Measurements from ENCODE around the gene DCTPP1.

The DCTPP1 gene

GRCh38 chr16:30445408-30446202 is 15.8 kb upstream of the DCTPP1 start, which contains the start of gene SEPHS2:
Gene SEPHS2 (minus strand): TSS chr16:30445874. CDS start chr16:30445727, 147 bp downstream.
- TF ChIP-seq, protein P1, sequence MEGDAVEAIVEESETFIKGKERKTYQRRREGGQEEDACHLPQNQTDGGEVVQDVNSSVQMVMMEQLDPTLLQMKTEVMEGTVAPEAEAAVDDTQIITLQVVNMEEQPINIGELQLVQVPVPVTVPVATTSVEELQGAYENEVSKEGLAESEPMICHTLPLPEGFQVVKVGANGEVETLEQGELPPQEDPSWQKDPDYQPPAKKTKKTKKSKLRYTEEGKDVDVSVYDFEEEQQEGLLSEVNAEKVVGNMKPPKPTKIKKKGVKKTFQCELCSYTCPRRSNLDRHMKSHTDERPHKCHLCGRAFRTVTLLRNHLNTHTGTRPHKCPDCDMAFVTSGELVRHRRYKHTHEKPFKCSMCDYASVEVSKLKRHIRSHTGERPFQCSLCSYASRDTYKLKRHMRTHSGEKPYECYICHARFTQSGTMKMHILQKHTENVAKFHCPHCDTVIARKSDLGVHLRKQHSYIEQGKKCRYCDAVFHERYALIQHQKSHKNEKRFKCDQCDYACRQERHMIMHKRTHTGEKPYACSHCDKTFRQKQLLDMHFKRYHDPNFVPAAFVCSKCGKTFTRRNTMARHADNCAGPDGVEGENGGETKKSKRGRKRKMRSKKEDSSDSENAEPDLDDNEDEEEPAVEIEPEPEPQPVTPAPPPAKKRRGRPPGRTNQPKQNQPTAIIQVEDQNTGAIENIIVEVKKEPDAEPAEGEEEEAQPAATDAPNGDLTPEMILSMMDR (IDR thresholded peaks at IDR 0.05) = peak; percentile 25
- H3K4me3 ChIP-seq = peak within 1 kb of the TSS; percentile 80
- peak within 1 kb of the TSS; percentile 89 to 95 for H3K27ac ChIP-seq
- DNase-seq (ENCODE audit: low spot score) = peak; percentile 96

- Histone ChIP-seq H3K27ac (peak overlapping the region; percentile 89 to 95), H3K4me3 (peak overlapping the region; percentile 80)
- no peak for DNase-seq (ENCODE audit: low spot score)
- TF ChIP-seq, protein P1 (IDR thresholded peaks at IDR 0.05) = no peak
Observed at GRCh38 chr16:30445149-30445407, 15.2 kb upstream of the DCTPP1 start.

DNA sequence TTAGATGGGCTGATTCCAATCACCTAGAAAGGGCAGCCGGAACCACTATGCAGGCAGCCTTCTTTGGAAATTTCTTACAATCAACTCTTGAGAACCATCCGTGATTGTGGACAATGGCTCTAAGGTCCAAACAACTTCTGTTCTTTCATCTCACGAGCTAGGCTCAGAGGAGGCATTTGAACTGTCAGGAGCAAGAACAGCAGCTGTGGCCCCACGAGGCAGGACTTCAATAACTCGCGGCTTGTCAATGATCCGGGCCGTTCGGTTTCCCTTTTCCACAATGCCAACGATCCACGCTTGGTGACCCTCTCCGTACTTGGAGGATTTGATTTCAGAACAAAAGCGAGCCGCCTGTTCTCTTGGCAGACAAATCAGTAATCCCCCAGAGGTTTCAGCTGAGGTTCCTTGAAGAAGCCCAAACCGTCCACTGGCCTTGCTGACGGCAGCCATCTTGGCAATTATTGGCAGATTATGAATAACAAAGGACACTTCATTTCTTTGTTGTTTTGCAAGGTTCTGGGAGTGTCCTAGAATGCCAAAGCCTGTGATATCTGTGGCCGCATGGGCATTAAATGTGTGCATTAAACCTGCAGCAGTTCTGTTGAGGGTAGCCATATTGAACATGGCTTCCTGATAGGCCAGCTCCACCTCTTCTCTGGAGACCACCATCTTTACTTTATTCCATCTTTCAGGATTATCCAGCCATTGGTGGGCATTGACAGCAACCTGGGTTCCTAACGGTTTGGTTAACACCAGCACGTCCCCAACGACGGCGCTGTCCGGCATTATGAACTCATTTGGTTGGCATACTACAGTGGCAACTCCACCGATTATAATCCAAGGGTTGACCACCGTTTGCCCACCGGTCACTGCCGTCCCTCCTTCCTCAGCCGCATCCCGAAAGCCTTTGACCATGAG is 14.7 kb upstream of the DCTPP1 start:
- no peak for DNase-seq (ENCODE audit: low spot score)
- H3K27ac ChIP-seq = peak overlapping the region; percentile 89 to 95
- TF ChIP-seq, protein P1 (IDR thresholded peaks at IDR 0.05) = no peak
- peak overlapping the region; percentile 80 for H3K4me3 ChIP-seq

GRCh38 chr16:30443631-30444030 is 13.8 kb upstream of the DCTPP1 start:
- TF ChIP-seq, protein P1 (IDR thresholded peaks at IDR 0.05) = no peak
- DNase-seq (ENCODE audit: low spot score) = no peak
- no peak overlapping the region for H3K4me3 ChIP-seq
- H3K27ac ChIP-seq = no peak overlapping the region

DNA sequence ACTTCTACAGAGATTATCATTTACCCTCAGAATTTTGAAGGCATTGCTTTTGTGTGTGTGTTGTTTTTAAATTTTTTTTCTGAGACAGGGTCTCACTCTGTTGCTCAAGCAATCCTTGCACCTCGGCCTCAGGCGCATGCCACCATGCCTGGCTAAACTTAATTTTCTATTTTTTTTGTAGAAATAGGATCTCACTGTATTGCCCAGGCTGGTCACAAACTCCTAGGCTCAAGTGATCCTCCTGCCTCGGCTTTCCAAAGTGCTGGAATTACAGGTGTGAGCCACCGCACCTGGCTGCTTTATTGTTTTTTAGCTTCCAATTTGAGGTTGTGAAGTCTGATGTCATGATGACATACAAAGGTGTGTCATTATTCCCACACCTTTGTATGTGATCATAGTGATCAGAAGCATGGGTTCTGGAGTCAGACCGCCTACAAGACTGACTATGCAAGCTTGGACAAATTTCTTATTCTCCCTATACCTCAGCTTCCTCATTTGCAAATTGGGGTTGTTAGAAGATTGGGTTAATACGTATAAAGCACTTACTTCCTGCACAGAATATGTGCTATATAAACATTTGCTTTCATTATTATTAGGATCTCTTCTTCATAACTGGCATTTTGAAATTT is 10.0 kb upstream of the DCTPP1 start:
- H3K4me3 ChIP-seq = no peak overlapping the region
- TF ChIP-seq, protein P1 (IDR thresholded peaks at IDR 0.05) = no peak
- no peak overlapping the region for H3K27ac ChIP-seq
- DNase-seq (ENCODE audit: low spot score) = no peak

DNA sequence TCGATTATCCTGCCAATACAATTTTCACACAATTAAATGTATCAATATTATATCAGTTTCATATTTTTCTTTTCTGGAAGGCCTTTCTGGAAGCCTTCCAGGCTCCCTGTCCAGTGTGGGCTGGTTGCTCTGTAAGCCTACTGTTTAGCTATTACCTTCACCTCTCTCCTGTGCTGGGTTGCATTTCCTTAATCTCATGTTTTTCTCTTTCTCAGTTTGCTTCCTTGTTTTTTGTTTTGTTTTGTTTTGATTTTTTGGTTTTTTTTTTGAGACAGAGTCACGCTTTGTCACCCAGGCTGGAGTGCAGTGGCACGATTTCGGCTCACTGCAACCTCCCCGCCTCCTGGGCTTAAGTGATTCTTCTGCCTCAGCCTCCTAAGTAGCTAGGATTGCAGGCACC is 9.0 kb upstream of the DCTPP1 start:
- DNase-seq (ENCODE audit: low spot score) = no peak
- H3K27ac ChIP-seq = no peak overlapping the region
- TF ChIP-seq, protein P1 (IDR thresholded peaks at IDR 0.05) = no peak
- no peak overlapping the region for H3K4me3 ChIP-seq
